ENCODE data around the gene LAMC3. TPM values are rescaled to one million over a fixed set of nuclear protein-coding genes. Genes with fewer than 3 reads are reported as not detected.

Gene LAMC3
- total RNA-seq, 1 experiment from 2014 or later = not detected

DNA sequence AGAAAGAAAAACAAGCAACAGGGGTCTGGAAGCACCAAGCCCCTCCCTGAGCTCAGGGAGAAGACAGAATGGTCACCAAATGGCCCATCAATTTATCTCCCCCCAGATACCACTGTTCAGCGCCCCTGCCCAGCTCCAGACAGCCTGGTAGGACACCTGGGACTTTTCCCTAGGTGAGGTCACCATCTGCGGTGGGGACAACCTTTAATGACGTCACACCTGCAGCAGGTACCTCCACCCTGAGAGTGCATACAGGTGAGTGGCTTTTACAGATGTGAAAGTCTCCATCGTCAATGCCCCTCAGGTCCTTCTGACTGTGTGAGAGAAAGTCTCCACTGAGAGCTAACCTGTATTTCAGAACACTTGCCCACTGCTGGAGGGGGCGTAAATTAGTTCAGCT lies 34.3 kb upstream of the LAMC3 start:
- ChIA-PET POLR2A (no interaction called here), CTCF (interaction anchor here (0.6 to 1.2 kb wide), 4 partner anchors 10 to 42 kb away, joined by 3 to 5 read pairs (median 4); no protein-coding TSS in a partner anchor)
- no peaks in the 10 kb centered on the region for H3K9me3 Mint-ChIP-seq (ENCODE audit: unreplicated experiment)
- no peaks in the 10 kb centered on the region for H3K36me3 Mint-ChIP-seq (ENCODE audit: insufficient read depth, unreplicated experiment)
- no peak for DNase-seq (ENCODE audit: unreplicated experiment)
- no peak overlapping the region for H3K4me3 Mint-ChIP-seq (ENCODE audit: unreplicated experiment)
- TF ChIP-seq, protein P1, sequence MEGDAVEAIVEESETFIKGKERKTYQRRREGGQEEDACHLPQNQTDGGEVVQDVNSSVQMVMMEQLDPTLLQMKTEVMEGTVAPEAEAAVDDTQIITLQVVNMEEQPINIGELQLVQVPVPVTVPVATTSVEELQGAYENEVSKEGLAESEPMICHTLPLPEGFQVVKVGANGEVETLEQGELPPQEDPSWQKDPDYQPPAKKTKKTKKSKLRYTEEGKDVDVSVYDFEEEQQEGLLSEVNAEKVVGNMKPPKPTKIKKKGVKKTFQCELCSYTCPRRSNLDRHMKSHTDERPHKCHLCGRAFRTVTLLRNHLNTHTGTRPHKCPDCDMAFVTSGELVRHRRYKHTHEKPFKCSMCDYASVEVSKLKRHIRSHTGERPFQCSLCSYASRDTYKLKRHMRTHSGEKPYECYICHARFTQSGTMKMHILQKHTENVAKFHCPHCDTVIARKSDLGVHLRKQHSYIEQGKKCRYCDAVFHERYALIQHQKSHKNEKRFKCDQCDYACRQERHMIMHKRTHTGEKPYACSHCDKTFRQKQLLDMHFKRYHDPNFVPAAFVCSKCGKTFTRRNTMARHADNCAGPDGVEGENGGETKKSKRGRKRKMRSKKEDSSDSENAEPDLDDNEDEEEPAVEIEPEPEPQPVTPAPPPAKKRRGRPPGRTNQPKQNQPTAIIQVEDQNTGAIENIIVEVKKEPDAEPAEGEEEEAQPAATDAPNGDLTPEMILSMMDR (IDR thresholded peaks at IDR 0.05; ENCODE audit: unreplicated experiment) = no peak
- intact Hi-C loops (cut with micrococcal nuclease) = no loop called here
- H3K27me3 Mint-ChIP-seq (ENCODE audit: insufficient read depth, unreplicated experiment) = peaks cover 37% of the 10 kb centered on the region
- BruUV-seq (replicated peaks) = no TSS peak
- H3K4me1 Mint-ChIP-seq (ENCODE audit: insufficient read depth, unreplicated experiment) = no peaks in the 10 kb centered on the region
- H3K27ac Mint-ChIP-seq (ENCODE audit: low read depth, unreplicated experiment) = no peak overlapping the region

DNA sequence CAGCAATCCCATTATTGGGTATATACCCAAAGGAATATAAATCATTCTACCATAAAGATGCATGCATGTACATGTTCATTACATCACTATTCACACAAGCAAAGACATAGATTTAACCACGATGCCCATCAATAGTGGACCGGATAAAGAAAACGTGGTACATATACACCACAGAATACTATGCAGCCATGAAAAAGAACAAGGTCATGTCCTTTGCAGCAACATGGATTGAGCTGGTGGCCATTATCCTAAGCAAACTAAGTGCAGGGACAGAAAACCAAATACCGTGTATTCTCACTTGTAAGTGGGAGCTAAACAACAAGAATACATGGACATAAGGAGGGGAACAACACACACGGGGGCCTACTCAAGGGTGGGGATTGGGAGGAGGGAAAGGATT lies 33.8 kb upstream of the LAMC3 start:
- no peak overlapping the region for H3K4me3 Mint-ChIP-seq (ENCODE audit: unreplicated experiment)
- H3K4me1 Mint-ChIP-seq (ENCODE audit: insufficient read depth, unreplicated experiment) = no peaks in the 10 kb centered on the region
- no peak overlapping the region for H3K27ac Mint-ChIP-seq (ENCODE audit: low read depth, unreplicated experiment)
- H3K27me3 Mint-ChIP-seq (ENCODE audit: insufficient read depth, unreplicated experiment) = peaks cover 37% of the 10 kb centered on the region
- no peak for DNase-seq (ENCODE audit: unreplicated experiment)
- POLR2A ChIA-PET = no interaction called here
- H3K36me3 Mint-ChIP-seq (ENCODE audit: insufficient read depth, unreplicated experiment) = no peaks in the 10 kb centered on the region
- intact Hi-C loops (cut with micrococcal nuclease) = no loop called here
- CTCF ChIA-PET = interaction anchor here (0.6 to 1.2 kb wide), 3 partner anchors 19 to 41 kb away, joined by 3 to 5 read pairs (median 4); no protein-coding TSS in a partner anchor
- no TSS peak for BruUV-seq (replicated peaks)
- H3K9me3 Mint-ChIP-seq (ENCODE audit: unreplicated experiment) = no peaks in the 10 kb centered on the region
- TF ChIP-seq, protein P1 (IDR thresholded peaks at IDR 0.05; ENCODE audit: unreplicated experiment) = no peak

DNA sequence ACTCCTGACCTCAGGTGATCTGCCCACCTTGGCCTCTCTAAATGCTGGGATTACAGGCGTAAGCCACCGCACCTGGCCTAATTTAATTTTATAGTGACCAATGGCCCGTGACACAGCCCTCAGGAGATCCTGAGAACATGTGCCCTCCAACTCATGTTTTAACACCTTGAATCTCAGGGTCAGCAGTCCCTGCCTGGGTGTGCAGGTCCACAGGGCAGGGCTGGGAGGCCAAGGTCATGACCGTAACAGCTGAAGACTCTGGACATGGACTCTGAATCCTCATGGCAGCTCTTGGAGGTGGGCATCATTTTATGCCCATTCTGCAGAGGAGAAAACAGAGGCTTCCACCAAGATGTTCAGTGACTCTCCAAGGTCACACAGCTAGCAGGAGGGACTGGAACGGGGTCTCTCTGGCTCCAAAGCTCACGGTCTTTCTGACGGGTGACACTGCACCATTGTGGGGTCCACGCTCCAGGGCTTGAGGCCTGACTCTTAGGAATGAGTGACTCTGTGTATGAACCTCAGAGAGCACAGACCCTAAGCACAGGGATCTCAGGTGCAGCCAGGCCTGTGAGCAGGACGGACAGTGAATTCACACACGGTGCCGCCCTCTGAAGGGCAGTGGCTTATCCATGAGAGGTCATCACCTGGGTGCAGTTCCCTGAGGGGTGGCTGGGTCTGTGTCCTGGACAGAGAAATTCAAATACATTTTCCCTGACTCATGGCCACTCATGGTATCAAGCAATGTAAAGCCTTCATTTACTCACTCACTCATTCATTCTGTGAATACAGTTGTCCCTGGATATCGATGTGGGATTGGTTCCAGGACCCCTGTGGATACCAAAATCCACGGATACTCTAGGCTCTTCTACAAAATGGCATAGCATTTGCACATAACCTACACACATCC lies 32.8 kb upstream of the LAMC3 start:
- no peaks in the 10 kb centered on the region for H3K4me1 Mint-ChIP-seq (ENCODE audit: insufficient read depth, unreplicated experiment)
- TF ChIP-seq, protein P1 (IDR thresholded peaks at IDR 0.05; ENCODE audit: unreplicated experiment) = no peak
- ChIA-PET POLR2A (no interaction called here), CTCF (interaction anchor here (0.7 kb wide), 1 partner anchor 77 kb away, joined by 3 read pairs; no protein-coding TSS in a partner anchor)
- H3K9me3 Mint-ChIP-seq (ENCODE audit: unreplicated experiment) = no peaks in the 10 kb centered on the region
- H3K4me3 Mint-ChIP-seq (ENCODE audit: unreplicated experiment) = no peak overlapping the region
- intact Hi-C loops (cut with micrococcal nuclease) = no loop called here
- DNase-seq (ENCODE audit: unreplicated experiment) = no peak
- H3K27ac Mint-ChIP-seq (ENCODE audit: low read depth, unreplicated experiment) = no peak overlapping the region
- H3K36me3 Mint-ChIP-seq (ENCODE audit: insufficient read depth, unreplicated experiment) = no peaks in the 10 kb centered on the region
- H3K27me3 Mint-ChIP-seq (ENCODE audit: insufficient read depth, unreplicated experiment) = peaks cover 37% of the 10 kb centered on the region
- no TSS peak for BruUV-seq (replicated peaks)

DNA sequence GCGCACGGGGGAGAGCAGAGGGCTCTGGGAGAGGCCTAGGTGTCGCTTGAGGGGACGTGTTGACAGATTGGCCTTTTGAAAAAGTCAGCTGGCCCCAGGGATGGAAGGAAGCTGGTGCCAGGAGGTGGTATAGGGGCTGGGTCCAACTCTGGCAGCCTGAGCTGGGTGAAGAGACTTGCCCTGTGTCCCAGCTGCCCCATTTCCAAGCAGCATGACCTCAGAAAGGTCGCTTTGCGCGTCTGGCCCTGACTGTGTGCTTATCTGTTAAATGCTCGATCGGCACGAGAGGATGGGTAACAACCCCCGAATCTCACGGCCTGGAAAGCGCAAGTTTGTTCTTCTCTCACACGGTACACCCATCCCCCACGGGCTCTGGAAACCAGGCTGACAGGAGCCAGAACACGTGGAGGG lies 31.2 kb upstream of the LAMC3 start:
- POLR2A ChIA-PET = no interaction called here
- no peak overlapping the region for H3K4me3 Mint-ChIP-seq (ENCODE audit: unreplicated experiment)

More for the DNA sequence above, 31.2 kb upstream of the LAMC3 start:
- Mint-ChIP-seq H3K4me1 (ENCODE audit: insufficient read depth, unreplicated experiment) (no peaks in the 10 kb centered on the region), H3K27me3 (ENCODE audit: insufficient read depth, unreplicated experiment) (peaks cover 21% of the 10 kb centered on the region), H3K36me3 (ENCODE audit: insufficient read depth, unreplicated experiment) (no peaks in the 10 kb centered on the region), H3K9me3 (ENCODE audit: unreplicated experiment) (no peaks in the 10 kb centered on the region), H3K27ac (ENCODE audit: low read depth, unreplicated experiment) (no peak overlapping the region)
- CTCF ChIA-PET = no interaction called here
- intact Hi-C loops (cut with micrococcal nuclease) = no loop called here
- BruUV-seq (replicated peaks) = no TSS peak
- DNase-seq (ENCODE audit: unreplicated experiment) = no peak
- TF ChIP-seq, protein P1 (IDR thresholded peaks at IDR 0.05; ENCODE audit: unreplicated experiment) = no peak

Measured in MCF 10A (cell line).